Measurements from ENCODE around the gene EGFLAM. TPM values are rescaled to one million over a fixed set of nuclear protein-coding genes. Genes with fewer than 3 reads are reported as not detected.

The EGFLAM gene
- total and polyA plus RNA-seq, 9 of the 15 experiments (the other 6 are each of a cell fraction or from before 2014, with no cell fraction given): 0.09 to 2.5 (median 1.0) TPM

DNA sequence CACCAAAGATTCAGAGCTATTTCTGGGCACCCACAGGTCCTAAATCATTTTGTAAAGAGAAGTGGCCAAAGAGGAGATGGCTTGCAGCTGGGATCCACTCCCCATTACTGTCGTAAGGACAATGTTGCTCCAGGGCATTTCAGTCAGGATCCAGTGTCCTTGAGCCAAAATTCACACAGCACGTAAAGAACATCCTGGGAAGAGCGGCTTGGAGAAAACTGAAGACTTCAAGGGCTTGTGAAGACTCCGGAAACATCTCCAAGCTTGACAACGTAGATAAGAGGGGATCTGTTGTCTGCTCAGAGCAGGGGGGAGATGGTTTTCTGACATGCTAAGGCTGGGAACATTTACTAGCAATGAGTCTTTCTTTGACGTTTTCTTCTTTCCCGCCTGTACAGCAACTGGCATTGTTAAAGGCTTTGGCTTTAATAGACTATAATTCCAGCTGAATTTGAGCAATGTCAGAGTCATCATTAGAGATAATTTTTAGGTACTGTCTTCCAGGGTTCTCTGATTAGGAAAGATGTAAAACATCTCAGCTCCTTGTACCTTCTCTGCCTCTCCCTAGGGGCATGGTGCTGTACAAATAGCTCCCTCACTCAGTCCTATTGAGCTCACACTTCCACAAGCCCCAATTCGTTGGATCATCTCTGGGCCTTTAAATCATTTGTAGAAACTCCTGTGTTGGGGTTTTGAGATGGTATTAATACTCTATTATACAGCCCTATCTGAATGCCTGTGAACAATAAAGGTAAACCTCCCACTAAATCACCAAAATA is 39.7 kb downstream of the EGFLAM start (continued):
- 0 out of 4 replicates have a peak, but pooled peaks of 1 of the 2 experiments have one; percentile 30 for TF ChIP-seq ZMIZ1 (IDR thresholded peaks at IDR 0.05; ENCODE audit: low read depth in 2 of 2, low read length in 2 of 2)
- TF ChIP-seq ZNF12 (CRISPR knock-in tag; IDR thresholded peaks at IDR 0.05): no peak
- TF ChIP-seq RHOXF2B (CRISPR knock-in tag; conservative IDR thresholded peaks at IDR 0.05): no peak
- no peak for TF ChIP-seq MGA (IDR thresholded peaks at IDR 0.05)
- TF ChIP-seq ZBTB2 (IDR thresholded peaks at IDR 0.05): no peak
- TF ChIP-seq RBM17 (IDR thresholded peaks at IDR 0.05; ENCODE audit: borderline replicate concordance, low read depth, low read length): no peak
- peak in 1 of 2 experiments; percentile 78; a peak in 1 of 4 replicates for TF ChIP-seq SRF (CRISPR knock-in tag; IDR thresholded peaks at IDR 0.05)
- TF ChIP-seq ARID1B (IDR thresholded peaks at IDR 0.05): peak; percentile 81
- no peak for TF ChIP-seq HDAC8 (tag; IDR thresholded peaks at IDR 0.05)
- TF ChIP-seq STAT5B (CRISPR knock-in tag; IDR thresholded peaks at IDR 0.05): no peak

Measured in K562 (cell line).